ENCODE data around the gene SLC22A23.
"Not testable (repeated sequence)": the region's sequence is repeated elsewhere in the genome, so short reads cannot be mapped to it uniquely, and the experiment has no call there.

DNA sequence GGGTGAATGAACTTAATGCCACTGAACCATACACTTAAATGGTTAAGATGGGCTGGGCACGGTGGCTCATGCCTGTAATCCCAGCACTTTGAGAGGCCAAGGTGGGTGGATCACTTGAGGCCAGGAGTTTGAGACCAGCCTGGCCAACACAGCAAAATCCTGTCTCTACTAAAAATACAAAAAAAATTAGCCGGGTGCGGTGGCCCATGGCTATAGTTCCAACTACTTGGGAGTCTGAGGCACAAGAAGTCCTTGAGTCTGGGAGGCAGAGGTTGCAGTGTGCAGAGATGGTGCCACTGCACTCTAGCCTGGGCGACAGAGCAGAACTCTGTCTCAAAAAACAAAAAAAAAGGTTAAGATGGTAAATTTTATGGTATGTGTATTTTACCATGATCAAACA, 71.7 kb downstream of the SLC22A23 start:
- TF ChIP-seq, protein P1, sequence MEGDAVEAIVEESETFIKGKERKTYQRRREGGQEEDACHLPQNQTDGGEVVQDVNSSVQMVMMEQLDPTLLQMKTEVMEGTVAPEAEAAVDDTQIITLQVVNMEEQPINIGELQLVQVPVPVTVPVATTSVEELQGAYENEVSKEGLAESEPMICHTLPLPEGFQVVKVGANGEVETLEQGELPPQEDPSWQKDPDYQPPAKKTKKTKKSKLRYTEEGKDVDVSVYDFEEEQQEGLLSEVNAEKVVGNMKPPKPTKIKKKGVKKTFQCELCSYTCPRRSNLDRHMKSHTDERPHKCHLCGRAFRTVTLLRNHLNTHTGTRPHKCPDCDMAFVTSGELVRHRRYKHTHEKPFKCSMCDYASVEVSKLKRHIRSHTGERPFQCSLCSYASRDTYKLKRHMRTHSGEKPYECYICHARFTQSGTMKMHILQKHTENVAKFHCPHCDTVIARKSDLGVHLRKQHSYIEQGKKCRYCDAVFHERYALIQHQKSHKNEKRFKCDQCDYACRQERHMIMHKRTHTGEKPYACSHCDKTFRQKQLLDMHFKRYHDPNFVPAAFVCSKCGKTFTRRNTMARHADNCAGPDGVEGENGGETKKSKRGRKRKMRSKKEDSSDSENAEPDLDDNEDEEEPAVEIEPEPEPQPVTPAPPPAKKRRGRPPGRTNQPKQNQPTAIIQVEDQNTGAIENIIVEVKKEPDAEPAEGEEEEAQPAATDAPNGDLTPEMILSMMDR (IDR thresholded peaks at IDR 0.05; ENCODE audit: insufficient read depth, low read depth, low read length): not testable (repeated sequence)
- not testable (repeated sequence) for TF ChIP-seq EZH2 (IDR thresholded peaks at IDR 0.05; ENCODE audit: insufficient read depth, low read length)
